HAP-1 (cell line): Measurements from ENCODE around the gene CFDP1.
"Not testable (repeated sequence)": the region's sequence is repeated elsewhere in the genome, so short reads cannot be mapped to it uniquely, and the experiment has no call there.

Experiments
- DNase-seq, 2 experiments: peaks; one replicate each; pipeline ENCODE4 v3.0.0-alpha.2; 2016 to 2020; ENCODE audit warnings: low spot score in 2 of 2
- H3K27me3 ChIP-seq: fragments of 250-450 bp; sonication (Bioruptor Pico); 2 replicates; pipeline ENCODE4 v1.5.1; 2020; ENCODE audit warnings: low read depth, mild to moderate bottlenecking, moderate library complexity
- H3K36me3 ChIP-seq: fragments of 250-450 bp; sonication (Bioruptor Pico); replicated peaks from 2 replicates; pipeline ENCODE4 v1.5.1; 2020; ENCODE audit warnings: mild to moderate bottlenecking
- H3K4me1 ChIP-seq: fragments of 250-450 bp; sonication (Bioruptor Pico); 2 replicates; pipeline ENCODE4 v1.5.1; 2020; ENCODE audit warnings: mild to moderate bottlenecking
- H3K4me3 ChIP-seq: fragments of 250-450 bp; sonication (Bioruptor Pico); 2 replicates; pipeline ENCODE4 v1.5.1; 2020; ENCODE audit warnings: mild to moderate bottlenecking, moderate library complexity
- H3K9me3 ChIP-seq: fragments of 250-450 bp; sonication (Bioruptor Pico); 2 replicates; pipeline ENCODE4 v1.5.1; 2020; ENCODE audit warnings: mild to moderate bottlenecking, moderate library complexity
- in situ Hi-C: fragments of 300-500 bp; cut with MboI; formaldehyde crosslinking; loops from 3 replicates; pipeline ENCODE4 v1.14.3; 2020; ENCODE audit warnings: low sequenced_read_pairs, inconsistent platforms, mixed read lengths

Gene CFDP1

DNA sequence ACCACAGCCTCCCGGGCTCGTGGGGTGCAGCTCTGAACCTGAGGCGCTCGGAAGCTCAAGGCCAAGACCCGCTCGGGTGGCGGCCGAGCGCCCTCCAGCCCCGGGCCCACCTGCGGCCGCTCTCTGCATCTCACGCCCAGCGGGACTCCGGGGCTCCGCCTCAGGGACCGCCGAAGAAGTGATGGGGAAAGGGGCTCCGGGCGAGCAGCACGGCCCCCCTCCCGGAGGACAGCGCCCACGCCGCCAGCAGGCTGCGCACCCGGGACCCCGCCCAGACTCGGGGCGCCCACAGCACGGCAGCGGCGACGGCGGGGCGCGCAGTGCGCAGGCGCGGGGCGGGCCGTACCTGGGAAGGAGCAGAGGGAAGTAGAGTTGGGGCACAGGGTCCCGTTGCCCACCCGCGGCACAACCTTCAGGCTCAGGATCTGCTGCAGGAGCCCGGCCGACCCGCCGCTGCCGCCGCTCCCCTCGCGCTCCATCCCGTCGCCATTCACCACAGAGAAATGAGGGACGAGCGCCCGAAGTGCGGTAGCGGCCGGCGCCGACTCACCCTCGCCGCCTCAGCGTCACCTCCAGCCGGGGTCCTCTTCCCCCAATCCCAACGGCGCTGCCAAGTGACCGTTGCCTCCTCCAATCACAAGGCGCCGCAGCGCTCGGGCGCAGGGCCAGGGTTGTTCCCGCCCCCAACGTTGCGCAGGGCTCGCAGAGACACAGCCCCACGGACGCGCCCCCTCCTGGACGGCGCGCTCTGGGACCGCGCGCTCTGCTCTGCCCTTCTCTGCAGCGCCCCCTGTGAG is 31.0 kb upstream of the CFDP1 start, which contains the start of gene TMEM170A:
TMEM170A (minus strand) TSS at position 568 of the 797 bp plus-strand sequence; CDS start at position 479, 89 bp downstream.
- Histone ChIP-seq H3K36me3 (no peaks in the 10 kb centered on the region; the same call in none of the 2 replicates), H3K27me3 (no peaks in the 10 kb centered on the region), H3K4me3 (peak within 1 kb of the TSS; percentile 70), H3K4me1 (peaks cover 6% of the 10 kb centered on the region), H3K9me3 (no peaks in the 10 kb centered on the region)
- DNase-seq, result peak; percentile 94 to 99
- in situ Hi-C loops, result no loop called here

DNA sequence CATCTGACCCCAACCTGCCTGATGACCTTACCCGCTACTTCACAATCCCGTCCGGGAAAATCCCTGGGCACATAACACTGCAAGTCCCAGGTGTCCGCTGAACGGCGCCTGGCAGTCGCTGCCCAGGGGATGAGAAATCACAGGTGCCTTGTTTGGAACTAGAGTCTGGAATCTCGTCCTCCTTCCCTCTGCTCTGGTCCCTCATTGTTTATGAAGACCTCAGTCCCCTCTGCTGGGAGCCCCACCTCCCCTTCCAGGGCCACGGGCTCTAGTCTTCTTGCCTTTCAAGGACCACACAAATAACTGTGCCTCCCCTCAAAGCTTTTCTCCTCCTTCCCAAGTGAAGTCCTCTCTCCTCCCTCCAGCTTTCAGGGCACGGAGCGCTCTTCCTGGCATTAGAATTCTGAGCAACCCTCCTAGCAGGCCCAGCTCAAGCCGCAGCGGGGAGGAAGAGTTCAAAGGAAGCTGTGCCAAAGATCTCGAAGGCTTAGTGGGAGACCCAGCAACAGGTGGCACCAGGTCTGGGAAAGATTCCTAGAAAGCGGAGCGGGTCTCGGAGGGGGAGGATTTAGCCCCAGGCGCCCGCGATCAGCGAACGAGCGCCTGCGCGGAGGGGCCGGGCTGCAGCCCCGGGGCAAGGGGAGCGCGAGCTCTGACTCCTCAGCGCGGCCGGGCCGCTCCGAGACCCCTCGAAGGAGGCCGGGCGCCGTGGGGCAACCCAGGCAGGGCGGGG is 30.3 kb upstream of the CFDP1 start:
- H3K27me3 ChIP-seq, H3K4me1 ChIP-seq, H3K36me3 ChIP-seq, in situ Hi-C loops, H3K9me3 ChIP-seq: not testable (repeated sequence)
- peak overlapping the region; percentile 70 for H3K4me3 ChIP-seq
- DNase-seq, result peak; percentile 15 to 64

GRCh38 chr16:75462806-75463205 is 29.5 kb upstream of the CFDP1 start:
- DNase-seq, result no peak
- Histone ChIP-seq H3K9me3 (no peaks in the 10 kb centered on the region), H3K27me3 (no peaks in the 10 kb centered on the region), H3K4me1 (peaks cover 6% of the 10 kb centered on the region), H3K4me3 (peak overlapping the region; percentile 6), H3K36me3 (no peaks in the 10 kb centered on the region; the same call in none of the 2 replicates)
- in situ Hi-C loops, result no loop called here

- Histone ChIP-seq H3K4me1 (peaks cover 6% of the 10 kb centered on the region), H3K36me3 (no peaks in the 10 kb centered on the region; the same call in none of the 2 replicates), H3K4me3 (no peak overlapping the region), H3K27me3 (no peaks in the 10 kb centered on the region), H3K9me3 (no peaks in the 10 kb centered on the region)
- in situ Hi-C loops, result no loop called here
- DNase-seq, result no peak
Measured at GRCh38 chr16:75461575-75461974, 28.3 kb upstream of the CFDP1 start.

GRCh38 chr16:75460446-75460845 is 27.1 kb upstream of the CFDP1 start:
- Histone ChIP-seq H3K36me3 (no peaks in the 10 kb centered on the region; the same call in none of the 2 replicates), H3K9me3 (no peaks in the 10 kb centered on the region), H3K27me3 (no peaks in the 10 kb centered on the region), H3K4me3 (no peak overlapping the region), H3K4me1 (peaks cover 16% of the 10 kb centered on the region)
- in situ Hi-C loops, result no loop called here
- no peak for DNase-seq

GRCh38 chr16:75459691-75460090 is 26.4 kb upstream of the CFDP1 start:
- Histone ChIP-seq H3K27me3 (no peaks in the 10 kb centered on the region), H3K9me3 (no peaks in the 10 kb centered on the region), H3K4me3 (no peak overlapping the region), H3K4me1 (peaks cover 23% of the 10 kb centered on the region), H3K36me3 (no peaks in the 10 kb centered on the region; the same call in none of the 2 replicates)
- no peak for DNase-seq
- in situ Hi-C loops, result no loop called here

GRCh38 chr16:75458439-75458838 is 25.1 kb upstream of the CFDP1 start:
- in situ Hi-C loops, result no loop called here
- no peak for DNase-seq
- Histone ChIP-seq H3K9me3 (no peaks in the 10 kb centered on the region), H3K4me1 (peaks cover 26% of the 10 kb centered on the region), H3K4me3 (no peak overlapping the region), H3K36me3 (no peaks in the 10 kb centered on the region; the same call in 1 of the 2 replicates), H3K27me3 (no peaks in the 10 kb centered on the region)

GRCh38 chr16:75458029-75458428 is 24.7 kb upstream of the CFDP1 start:
- no peak overlapping the region for H3K4me3 ChIP-seq
- no peaks in the 10 kb centered on the region; the same call in 1 of the 2 replicates for H3K36me3 ChIP-seq
- peaks cover 26% of the 10 kb centered on the region for H3K4me1 ChIP-seq
- no peaks in the 10 kb centered on the region for H3K27me3 ChIP-seq
- no peaks in the 10 kb centered on the region for H3K9me3 ChIP-seq
- in situ Hi-C loops, result no loop called here
- no peak for DNase-seq

DNA sequence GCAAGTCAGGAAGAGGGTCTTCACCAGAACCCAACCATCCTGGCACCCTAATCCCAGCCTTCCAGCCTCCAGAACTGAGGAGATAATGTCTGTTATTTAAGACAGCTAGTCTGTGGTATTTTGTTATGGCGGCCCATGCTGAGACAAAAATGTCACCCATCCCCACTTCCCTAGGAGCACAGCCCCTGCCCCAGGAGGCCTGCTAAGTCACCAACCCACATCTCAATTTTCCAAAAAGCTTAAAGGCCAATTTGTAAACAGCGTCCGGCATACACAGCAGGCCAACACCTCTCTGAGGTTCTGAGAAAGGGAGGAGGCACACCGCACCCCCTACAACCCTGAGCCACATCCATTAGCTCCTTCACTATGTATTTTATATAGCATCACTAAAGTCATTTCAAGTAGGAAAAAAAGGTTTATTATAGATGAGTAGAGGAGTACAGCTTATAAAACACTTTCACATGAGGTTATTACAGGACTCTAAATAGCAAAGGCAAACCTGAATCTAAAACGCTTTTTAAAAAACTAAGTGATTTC is 24.2 kb upstream of the CFDP1 start:
- Histone ChIP-seq H3K4me3 (no peak overlapping the region), H3K36me3 (no peaks in the 10 kb centered on the region; the same call in 1 of the 2 replicates), H3K4me1 (peaks cover 21% of the 10 kb centered on the region), H3K9me3 (no peaks in the 10 kb centered on the region), H3K27me3 (no peaks in the 10 kb centered on the region)
- DNase-seq, result no peak
- in situ Hi-C loops, result no loop called here

- H3K36me3 ChIP-seq, result no peaks in the 10 kb centered on the region; the same call in 1 of the 2 replicates
- peaks cover 20% of the 10 kb centered on the region for H3K4me1 ChIP-seq
- no peak overlapping the region for H3K4me3 ChIP-seq
- in situ Hi-C loops, result no loop called here
- DNase-seq, result no peak
- no peaks in the 10 kb centered on the region for H3K9me3 ChIP-seq
- H3K27me3 ChIP-seq, result no peaks in the 10 kb centered on the region
Measured at GRCh38 chr16:75456971-75457370, 23.7 kb upstream of the CFDP1 start.

GRCh38 chr16:75456486-75456885 is 23.2 kb upstream of the CFDP1 start:
- DNase-seq, H3K9me3 ChIP-seq, H3K4me3 ChIP-seq, H3K36me3 ChIP-seq, in situ Hi-C loops, H3K27me3 ChIP-seq: not testable (repeated sequence)
- H3K4me1 ChIP-seq, result peaks cover 20% of the 10 kb centered on the region

DNA sequence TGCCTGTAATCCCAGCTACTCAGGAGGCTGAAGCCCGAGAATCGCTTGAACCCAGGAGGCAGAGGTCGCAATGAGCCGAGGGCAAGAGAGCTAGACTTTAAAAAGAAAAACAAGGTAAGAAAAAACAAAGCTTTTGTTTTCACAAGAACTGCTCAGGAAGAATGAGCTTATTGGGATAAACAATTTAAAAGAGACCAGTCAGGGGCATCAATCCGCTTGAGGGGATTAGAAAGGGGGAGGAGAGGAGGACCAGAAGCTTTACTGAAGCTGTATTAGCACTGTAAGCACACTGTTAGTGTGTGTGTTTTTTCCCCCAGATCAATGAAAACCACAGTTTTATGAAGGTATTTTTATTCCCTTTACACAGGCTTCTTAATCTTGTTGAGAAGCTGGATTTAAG is 22.4 kb upstream of the CFDP1 start:
- peak; percentile 47 to 70 for DNase-seq
- in situ Hi-C loops, result no loop called here
- Histone ChIP-seq H3K27me3 (no peaks in the 10 kb centered on the region), H3K9me3 (no peaks in the 10 kb centered on the region), H3K4me1 (peaks cover 20% of the 10 kb centered on the region), H3K36me3 (no peaks in the 10 kb centered on the region; the same call in none of the 2 replicates), H3K4me3 (no peak overlapping the region)

GRCh38 chr16:75452464-75453190 is 19.3 kb upstream of the CFDP1 start:
- in situ Hi-C loops, result no loop called here
- peaks cover under 1% of the 10 kb centered on the region for H3K36me3 ChIP-seq
- DNase-seq, result no peak
- peaks cover 20% of the 10 kb centered on the region for H3K4me1 ChIP-seq
- no peaks in the 10 kb centered on the region for H3K27me3 ChIP-seq
- no peaks in the 10 kb centered on the region for H3K9me3 ChIP-seq
- no peak overlapping the region for H3K4me3 ChIP-seq
